Erythroblast (primary cell): Measurements from ENCODE around the gene DOCK9.
"Not testable (repeated sequence)": the region's sequence is repeated elsewhere in the genome, so short reads cannot be mapped to it uniquely, and the experiment has no call there.

Experiments used
- DNase-seq, 2 experiments: peaks; one replicate each; lab custom pipeline; 2025; lab: John Stamatoyannopoulos, UW
- GATA1 ChIP-seq: IDR thresholded peaks from 2 replicates; pipeline ENCODE4 v1.6.1; 2011; ENCODE audit warnings: low read depth, mild to moderate bottlenecking, control low read depth, low read length, moderate library complexity
- POLR2A ChIP-seq: IDR thresholded peaks from 2 replicates; pipeline ENCODE4 v1.6.1; 2011; ENCODE audit warnings: mild to moderate bottlenecking, low read length

DOCK9 gene

DNA sequence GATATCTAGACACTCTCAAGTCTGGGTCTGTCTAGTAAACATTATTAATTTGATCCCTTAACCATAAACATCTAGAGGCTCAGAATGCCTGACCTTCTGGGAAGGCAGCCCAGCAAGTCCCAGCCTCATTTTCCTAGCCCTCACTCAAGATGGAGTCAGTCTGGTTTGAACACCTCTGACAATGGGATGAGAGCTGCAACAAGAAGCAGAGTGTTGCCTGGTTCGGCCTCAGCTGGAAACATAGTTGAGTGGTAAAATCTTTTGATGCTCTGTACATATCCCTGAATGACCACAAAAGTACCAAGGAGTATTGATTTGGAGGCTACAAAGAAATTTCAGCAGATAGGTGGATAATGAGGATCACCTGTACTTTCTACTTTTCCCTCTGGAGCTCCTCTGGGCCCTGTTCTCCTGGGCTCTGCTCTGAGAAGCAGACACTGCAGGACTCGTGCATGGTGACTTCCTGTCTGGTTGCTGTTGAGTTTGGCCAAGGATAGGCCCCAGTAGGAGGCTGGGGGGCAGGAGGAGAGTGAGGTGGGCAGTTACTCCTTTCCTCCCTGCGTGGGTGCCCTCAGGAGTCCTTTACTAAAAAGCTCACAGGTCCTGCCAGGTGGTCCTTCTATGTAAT is 157.0 kb downstream of the DOCK9 start:
- TF ChIP-seq GATA1 (no peak), POLR2A (no peak)
- DNase-seq = no peak

DNA sequence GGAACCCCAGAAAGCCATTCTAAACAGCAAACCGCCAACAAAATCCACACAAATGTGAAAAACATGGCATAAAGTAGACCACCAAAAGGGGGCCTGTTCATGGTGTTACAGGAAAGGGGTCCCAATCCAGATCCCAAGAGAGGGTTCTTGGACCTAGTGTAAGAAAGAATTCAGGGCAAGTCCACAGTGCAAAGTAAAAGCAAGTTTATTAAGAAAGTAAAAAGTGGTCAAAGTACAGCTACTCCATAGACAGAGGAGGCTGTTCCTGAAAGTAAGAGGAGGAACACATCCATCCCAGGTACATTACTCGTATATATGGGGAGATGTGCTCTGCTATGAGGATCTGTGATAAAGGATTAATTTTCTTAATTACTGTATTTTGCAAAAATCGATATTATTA is 157.6 kb downstream of the DOCK9 start:
- no peak for TF ChIP-seq POLR2A
- TF ChIP-seq GATA1 = no peak
- no peak for DNase-seq

DNA sequence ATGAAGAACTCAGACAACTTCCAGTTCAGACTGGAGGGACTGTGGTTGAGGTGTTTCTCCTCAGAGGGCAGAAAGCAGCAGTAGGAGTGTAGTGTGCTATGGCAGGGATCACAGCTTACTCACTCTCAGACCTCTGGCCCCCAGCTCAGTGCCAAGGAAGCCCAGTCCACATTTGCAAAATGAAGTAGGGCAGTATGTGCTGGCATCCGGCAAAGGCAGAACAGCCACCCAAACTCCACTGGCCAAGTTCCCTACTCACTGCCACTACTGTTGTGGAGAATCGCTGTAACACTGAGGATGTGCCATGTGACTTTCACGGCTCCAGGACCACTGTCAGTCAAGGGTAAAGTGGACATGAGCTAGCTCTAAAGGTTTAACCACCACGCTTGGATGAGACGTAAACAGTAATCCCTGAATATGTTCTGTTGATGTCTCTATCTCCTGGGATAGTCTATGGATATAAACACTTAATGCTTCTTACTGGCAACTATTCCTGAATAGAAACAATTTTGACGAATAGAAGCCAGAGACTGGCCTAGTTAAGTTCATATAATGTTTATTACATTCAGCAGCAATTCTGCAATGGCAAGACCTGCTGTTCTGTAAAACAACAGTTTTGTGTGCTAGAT is 158.4 kb downstream of the DOCK9 start:
- no peak for TF ChIP-seq GATA1
- no peak for TF ChIP-seq POLR2A
- no peak for DNase-seq

DNA sequence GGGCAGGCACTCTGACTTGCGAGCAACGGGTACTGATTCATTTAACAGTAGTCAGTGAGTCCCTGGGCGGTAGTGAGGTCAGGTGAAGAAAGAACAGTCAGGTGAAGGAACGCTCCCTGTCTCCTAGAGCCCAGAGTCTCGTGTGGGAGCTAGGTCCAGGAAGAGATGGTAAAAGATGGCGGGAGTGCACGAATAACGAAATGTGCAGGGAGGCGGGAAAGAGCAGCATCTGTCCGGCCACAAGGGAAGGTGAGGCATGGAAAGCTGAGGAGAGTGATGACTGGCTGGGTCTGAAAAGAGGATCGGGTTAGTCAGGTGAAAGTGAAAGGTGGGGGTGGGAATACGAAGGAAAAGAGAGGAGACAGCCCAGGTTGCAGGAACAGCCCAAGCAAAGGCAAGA is 161.5 kb downstream of the DOCK9 start:
- TF ChIP-seq POLR2A (no peak), GATA1 (no peak)
- DNase-seq = no peak

DNA sequence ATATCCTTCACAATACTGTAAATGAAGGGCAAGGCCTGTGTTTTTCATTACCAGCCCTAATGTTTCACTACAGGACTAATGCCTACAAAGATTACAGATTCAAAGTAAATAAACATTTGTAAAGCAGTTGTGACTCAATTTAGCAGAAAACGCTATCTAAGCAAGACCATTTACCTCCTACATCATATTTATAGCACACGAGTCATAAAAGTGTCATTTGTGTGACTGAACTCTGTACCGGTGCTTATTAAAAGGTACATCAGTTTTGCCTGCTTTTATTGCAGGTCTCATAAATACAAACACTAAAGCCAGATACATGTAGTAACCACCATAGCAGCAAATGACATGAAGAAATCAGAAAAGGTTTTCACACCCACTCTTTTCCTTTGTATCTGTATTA is 163.9 kb downstream of the DOCK9 start:
- DNase-seq = no peak
- TF ChIP-seq POLR2A (no peak), GATA1 (no peak)

DNA sequence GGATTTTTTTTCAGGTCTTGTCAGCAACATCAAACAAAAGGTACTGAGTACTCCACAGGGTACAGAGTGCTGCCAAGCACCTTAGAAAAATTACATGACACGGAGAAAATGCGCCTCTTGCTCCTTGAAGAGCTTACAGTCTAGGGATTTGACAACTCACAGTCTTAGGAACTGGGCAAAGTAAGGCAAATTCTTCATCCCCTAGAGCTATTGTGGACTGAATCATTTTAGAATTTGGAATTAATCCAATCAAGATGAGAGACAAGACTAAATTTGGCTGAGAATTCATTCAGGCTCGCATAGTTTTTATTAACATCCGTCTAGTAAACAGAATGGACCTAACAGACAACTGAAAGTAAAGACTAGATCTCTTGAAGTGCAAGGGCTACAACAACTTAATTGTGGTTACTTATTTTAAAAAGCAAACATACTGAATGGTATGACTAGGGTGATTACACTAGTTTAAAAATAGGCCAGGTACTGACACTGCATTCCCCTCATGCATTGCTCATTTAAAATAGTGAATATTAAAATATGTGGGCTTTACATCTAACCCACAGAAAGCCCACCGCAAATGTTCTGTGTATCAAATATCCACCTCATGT is 165.6 kb downstream of the DOCK9 start:
- DNase-seq = not testable (repeated sequence)

DNA sequence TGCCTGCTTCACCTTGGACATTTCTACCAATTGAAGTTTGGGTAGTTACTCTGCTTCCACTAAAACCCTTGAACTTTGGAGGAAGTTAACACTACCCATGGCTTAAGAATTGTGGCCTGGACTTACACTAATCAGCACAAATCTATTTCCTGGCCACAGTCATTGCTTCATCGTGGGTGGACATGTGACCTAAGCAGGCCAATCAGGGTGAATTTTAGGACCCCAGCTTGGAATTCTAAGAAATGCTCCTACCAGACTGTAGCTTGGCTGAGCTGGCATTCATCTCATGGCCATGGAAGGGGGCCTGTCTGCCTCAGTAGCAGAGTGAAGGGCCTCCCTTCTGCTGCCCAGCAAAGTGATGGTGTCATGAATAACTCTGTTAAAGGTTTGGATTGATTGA is 167.1 kb downstream of the DOCK9 start:
- TF ChIP-seq POLR2A = no peak
- no peak for TF ChIP-seq GATA1
- DNase-seq = no peak

DNA sequence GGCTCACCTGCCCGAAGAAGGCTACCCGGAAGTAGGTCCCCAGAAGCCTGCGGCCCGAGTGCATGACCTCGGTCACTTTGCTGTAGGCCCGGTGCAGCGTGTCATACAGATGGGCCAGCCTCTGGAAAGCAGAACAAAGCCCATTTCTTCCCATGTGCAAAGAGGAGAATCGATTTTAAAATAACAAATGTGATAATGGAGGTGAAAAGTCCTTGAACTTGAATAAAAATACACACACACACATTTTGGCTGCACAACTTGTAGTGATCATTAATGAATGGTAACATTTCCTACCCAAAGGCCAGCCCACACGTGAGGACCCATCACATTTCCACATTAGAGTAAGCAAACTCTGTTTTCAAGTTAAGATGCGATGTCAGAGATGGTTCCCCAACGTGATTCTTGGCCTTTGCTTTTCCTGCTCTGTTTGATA is 168.5 kb downstream of the DOCK9 start:
- TF ChIP-seq POLR2A (no peak), GATA1 (no peak)
- no peak for DNase-seq

DNA sequence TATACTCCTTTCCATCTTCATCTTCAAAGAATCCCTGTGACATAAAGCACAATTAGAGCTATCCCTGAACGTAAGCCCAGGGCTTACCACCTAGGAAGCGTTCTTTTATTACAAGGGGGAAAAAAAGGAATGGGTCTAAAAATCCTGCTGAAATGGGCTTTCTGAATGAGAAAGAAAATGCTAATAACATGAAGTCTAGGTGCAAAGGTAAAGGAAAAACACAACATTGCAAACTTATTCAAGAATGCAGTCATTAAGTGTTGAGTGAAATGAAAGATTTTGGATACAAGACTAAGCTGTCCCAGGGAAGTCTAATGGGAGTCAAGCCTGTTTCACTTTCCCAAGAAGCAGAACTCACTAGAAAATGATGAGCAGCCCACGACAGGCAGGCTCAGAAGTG is 170.1 kb downstream of the DOCK9 start:
- DNase-seq = no peak
- TF ChIP-seq GATA1 = no peak
- no peak for TF ChIP-seq POLR2A

DNA sequence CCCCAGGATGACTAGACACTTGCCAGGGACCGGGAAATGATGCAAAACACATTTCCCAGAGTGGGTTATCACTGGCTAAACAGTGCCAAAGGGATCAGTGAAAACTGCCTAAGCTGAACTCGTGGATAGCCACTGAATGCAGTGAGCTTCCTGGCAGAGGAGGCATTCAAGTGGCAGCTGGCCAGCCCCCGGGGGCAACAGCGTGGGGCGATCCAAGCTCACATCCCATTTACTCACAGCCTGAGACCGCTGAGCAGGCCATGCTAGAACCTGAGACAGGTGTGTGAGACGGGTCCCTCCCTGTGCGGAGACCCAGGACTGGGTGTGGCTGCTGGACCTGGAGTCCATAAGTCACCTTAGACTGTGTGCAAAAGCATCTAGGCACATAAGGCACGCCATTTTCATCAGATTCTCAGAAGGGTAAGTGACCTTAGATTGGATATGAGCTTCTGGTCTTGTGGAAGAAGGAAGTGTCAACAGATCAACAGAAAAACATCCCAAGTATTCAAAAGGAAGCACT is 173.5 kb downstream of the DOCK9 start:
- no peak for TF ChIP-seq POLR2A
- TF ChIP-seq GATA1 = no peak
- DNase-seq = no peak

DNA sequence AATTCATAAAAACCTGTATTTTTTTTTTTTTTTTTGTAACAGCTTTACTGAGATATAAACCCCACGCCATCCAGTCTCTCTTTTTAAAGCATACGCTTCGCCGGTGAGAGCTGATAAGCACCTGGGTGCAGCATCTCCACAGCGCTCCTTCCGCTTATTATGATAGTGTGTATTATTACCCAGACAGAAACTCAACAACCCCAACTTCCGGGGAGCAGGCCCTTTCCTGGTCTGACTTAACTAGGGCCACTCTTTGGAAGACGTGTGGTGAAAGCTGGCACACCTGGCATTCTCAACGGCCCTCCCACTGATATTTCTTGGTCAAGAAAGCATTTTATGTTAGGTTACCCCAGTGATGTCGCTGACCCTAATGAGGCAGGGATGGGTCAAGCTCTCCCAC is 173.9 kb downstream of the DOCK9 start:
- DNase-seq = no peak
- TF ChIP-seq GATA1 = no peak
- TF ChIP-seq POLR2A = no peak

DNA sequence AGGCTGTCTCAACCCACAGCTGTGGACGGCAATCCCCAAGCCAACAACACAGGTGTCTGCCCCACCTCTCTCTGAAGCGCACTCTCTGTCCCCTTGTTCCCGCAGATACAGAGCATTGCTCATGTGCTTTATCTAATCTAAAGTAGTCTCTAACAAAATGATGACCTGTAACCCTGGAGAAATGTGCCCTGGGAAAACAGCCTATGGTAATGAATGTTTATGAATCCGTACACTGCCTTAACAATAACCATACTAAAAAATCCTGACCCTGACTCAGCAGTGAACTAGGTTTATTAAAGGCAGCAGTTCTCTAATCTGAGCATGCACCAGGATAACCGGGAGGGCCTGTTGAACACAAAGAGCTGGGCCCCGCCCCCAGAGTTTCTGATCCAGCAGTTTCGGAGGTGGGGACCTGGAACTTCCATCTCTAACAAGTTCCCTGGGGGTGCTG is 174.7 kb downstream of the DOCK9 start:
- no peak for TF ChIP-seq POLR2A
- no peak for TF ChIP-seq GATA1
- no peak for DNase-seq

DNA sequence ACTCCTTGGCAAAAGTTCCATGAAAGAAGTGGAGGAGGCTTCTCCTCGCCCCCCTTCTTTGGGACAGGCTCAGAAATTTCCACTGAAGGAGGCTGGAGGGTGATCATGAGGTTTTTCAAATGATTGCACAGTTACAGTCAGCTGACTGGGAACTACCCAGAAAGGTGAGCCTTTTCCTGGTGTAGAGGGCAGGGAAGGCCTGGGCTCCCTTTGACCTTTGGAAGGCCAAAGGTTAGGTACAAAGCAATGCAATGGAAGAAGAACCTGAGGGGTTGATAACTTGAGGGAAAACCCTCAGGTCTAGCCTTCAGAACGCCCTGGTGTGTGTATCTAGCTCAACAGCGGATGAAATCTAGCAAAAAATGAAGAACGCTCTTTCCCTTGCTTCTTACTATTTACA is 175.3 kb downstream of the DOCK9 start:
- no peak for TF ChIP-seq POLR2A
- TF ChIP-seq GATA1 = no peak

DNA sequence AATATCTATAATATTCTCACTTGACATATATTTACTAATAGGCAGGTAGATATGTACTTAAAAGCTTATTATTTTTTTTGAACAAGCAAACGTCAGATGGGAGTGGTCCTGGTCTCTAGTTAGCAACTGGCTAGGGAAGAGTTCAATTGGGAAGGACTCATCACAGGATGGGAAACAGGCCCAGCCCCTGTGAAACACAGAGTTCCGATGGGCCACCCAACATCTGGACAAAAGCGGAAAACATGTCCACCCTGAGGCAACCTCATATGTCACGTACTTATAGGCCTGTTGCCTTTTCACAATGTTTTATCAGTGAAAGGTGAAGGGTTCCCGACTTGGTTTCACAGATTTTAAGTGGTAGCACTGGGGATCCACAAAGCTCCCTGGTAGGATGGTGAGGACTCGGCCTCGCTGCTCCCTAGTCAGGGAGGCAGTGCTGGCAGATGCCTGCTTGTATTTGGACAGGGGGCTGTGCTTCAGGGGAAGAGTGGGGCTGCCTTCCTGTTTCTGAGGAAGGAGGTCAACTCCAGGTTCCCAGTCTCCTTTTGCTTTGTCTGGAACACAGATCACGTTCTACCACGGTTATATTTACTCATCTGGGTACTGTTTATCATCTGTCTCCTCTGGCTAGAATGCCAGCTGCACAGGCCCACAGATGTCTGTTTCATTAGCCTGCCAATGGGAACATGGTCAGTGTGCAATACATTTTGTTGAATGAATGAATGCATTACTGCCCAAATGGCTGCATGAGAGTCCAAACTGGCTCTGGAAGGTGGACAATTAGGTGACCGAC is 176.0 kb downstream of the DOCK9 start:
- DNase-seq = no peak
- TF ChIP-seq POLR2A (no peak), GATA1 (no peak)

More for the DNA sequence above, 175.3 kb downstream of the DOCK9 start:
- no peak for DNase-seq

DNA sequence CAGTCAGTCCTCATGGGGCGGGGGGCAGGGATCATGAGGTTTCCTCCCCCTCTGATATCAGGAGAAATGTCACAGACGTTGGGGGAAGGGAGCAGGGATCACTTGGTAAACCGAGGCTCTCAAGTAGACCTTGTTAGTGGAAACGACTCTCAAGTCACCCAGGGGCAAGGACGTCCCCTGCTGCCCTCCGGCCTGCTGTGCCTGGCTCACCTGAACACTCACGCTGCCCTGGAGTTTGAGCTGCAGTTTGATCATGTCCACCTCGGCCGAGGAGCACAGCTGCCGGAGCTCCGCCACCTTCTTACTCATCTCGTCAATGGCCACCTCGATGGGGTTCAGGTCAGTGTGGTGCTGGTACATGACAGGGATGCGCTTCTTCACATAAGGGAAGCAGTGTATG is 177.8 kb downstream of the DOCK9 start:
- no peak for TF ChIP-seq POLR2A
- no peak for TF ChIP-seq GATA1
- DNase-seq = no peak
